OCI-LY7 (cell line): ENCODE data around the gene UTS2B.

Source experiments
- EZH2phosphoT487 ChIP-seq: fragments of 200-600 bp; sonication (generic); IDR thresholded peaks from 2 replicates; pipeline ENCODE4 v1.6.1; 2018; ENCODE audit warnings: low read depth, borderline replicate concordance, mild to moderate bottlenecking, mixed run types, antibody characterized with exemption, low read length, moderate library complexity, mixed read lengths
- TF ChIP-seq, protein P1 (sequence below): fragments of 200-600 bp; sonication (generic); conservative IDR thresholded peaks from 2 replicates; pipeline ENCODE4 v1.5.1; 2014; ENCODE audit warnings: mild to moderate bottlenecking, antibody characterized with exemption, low read length, moderate library complexity, mixed read lengths

DNA sequence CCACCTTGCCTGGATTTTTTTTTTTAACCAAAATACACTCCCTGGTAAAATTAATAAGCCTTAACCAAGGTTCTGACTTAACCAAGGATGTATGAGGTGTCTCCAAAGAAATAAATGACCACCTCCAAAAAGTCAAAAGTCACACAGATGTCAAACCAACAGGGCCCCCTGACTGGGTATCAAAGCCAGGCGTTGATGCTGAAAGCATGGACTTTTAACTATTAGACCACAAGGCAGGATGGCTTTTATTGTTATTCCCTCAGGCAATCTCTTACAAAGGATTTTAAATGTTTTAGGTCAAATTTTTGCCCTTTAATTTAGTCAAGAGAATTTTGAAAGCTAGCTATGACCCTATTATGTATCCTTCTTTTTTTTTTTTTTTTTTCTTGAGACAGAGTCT lies 70.8 kb downstream of the UTS2B start:
- TF ChIP-seq, protein P1, sequence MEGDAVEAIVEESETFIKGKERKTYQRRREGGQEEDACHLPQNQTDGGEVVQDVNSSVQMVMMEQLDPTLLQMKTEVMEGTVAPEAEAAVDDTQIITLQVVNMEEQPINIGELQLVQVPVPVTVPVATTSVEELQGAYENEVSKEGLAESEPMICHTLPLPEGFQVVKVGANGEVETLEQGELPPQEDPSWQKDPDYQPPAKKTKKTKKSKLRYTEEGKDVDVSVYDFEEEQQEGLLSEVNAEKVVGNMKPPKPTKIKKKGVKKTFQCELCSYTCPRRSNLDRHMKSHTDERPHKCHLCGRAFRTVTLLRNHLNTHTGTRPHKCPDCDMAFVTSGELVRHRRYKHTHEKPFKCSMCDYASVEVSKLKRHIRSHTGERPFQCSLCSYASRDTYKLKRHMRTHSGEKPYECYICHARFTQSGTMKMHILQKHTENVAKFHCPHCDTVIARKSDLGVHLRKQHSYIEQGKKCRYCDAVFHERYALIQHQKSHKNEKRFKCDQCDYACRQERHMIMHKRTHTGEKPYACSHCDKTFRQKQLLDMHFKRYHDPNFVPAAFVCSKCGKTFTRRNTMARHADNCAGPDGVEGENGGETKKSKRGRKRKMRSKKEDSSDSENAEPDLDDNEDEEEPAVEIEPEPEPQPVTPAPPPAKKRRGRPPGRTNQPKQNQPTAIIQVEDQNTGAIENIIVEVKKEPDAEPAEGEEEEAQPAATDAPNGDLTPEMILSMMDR: no peak
- no peak for TF ChIP-seq EZH2phosphoT487
